RWPE2 (cell line): Measurements from ENCODE around the gene ZC3H15.
A peak's percentile ranks its signal among the peaks of the same experiment; 100 is the strongest.
"Not testable (repeated sequence)": the region's sequence is repeated elsewhere in the genome, so short reads cannot be mapped to it uniquely, and the experiment has no call there.

ENCODE experiments used
- ATAC-seq: fragments of 200-7000 bp; cut with Tn5 transposase; 3 replicates; pipeline ENCODE4 v1.9.1; 2021; ENCODE audit warnings: low read depth
- DNase-seq: peaks from one replicate; pipeline ENCODE4 v3.0.0-alpha.2; 2020; ENCODE audit warnings: low spot score
- H3K27ac ChIP-seq: fragments of 450-650 bp; 2 replicates; pipeline ENCODE4 v1.5.1; 2017; ENCODE audit warnings: mild to moderate bottlenecking; ENCODE audit not compliant: poor library complexity, severe bottlenecking
- H3K27me3 ChIP-seq: fragments of 250-450 bp; sonication (Bioruptor Pico); 2 replicates; pipeline ENCODE4 v1.5.1; 2021; ENCODE audit warnings: mild to moderate bottlenecking, moderate library complexity; ENCODE audit not compliant: insufficient read depth, poor library complexity, severe bottlenecking
- H3K36me3 ChIP-seq: fragments of 250-450 bp; sonication (Bioruptor Pico); 2 replicates; pipeline ENCODE4 v1.5.1; 2020; ENCODE audit warnings: low read depth, mild to moderate bottlenecking, moderate library complexity
- H3K4me1 ChIP-seq: fragments of 250-450 bp; sonication (Bioruptor Pico); 2 replicates; pipeline ENCODE4 v1.5.1; 2021; ENCODE audit warnings: mild to moderate bottlenecking, moderate library complexity; ENCODE audit not compliant: insufficient read depth, poor library complexity, severe bottlenecking
- H3K4me3 ChIP-seq: fragments of 250-450 bp; sonication (Bioruptor Pico); 2 replicates; pipeline ENCODE4 v1.5.1; 2021; ENCODE audit warnings: mild to moderate bottlenecking, moderate library complexity; ENCODE audit not compliant: severe bottlenecking
- H3K9me3 ChIP-seq: fragments of 250-450 bp; sonication (Bioruptor Pico); 2 replicates; pipeline ENCODE4 v1.5.1; 2021; ENCODE audit warnings: mild to moderate bottlenecking, moderate library complexity; ENCODE audit not compliant: severe bottlenecking
- CTCF ChIP-seq: fragments of 450-650 bp; IDR thresholded peaks from one replicate; pipeline ENCODE4 v1.5.1; 2017; ENCODE audit warnings: mild to moderate bottlenecking, moderate library complexity; ENCODE audit not compliant: poor library complexity, severe bottlenecking

The ZC3H15 gene

GRCh38 chr2:186485871-186486650 lies at the start of gene ZC3H15:
TSS of gene ZC3H15 (plus strand) at chr2:186486260. CDS start at chr2:186486383, 123 bp downstream.
- H3K27ac ChIP-seq = peak within 1 kb of the TSS; percentile 77
- H3K9me3 ChIP-seq = no peaks in the 10 kb centered on the region
- H3K36me3 ChIP-seq = peaks cover 22% of the 10 kb centered on the region
- H3K4me3 ChIP-seq = peak within 1 kb of the TSS; percentile 93
- no peaks in the 10 kb centered on the region for H3K27me3 ChIP-seq
- ATAC-seq (peak; percentile 83), DNase-seq (peak; percentile 94)
- no peak for TF ChIP-seq CTCF
- peaks cover 30% of the 10 kb centered on the region for H3K4me1 ChIP-seq

GRCh38 chr2:186437719-186438118 lies 48.3 kb upstream of the ZC3H15 start:
- Histone ChIP-seq H3K27me3 (no peaks in the 10 kb centered on the region), H3K27ac (no peak overlapping the region)
- no peak for TF ChIP-seq CTCF

GRCh38 chr2:186439673-186440095 lies 46.4 kb upstream of the ZC3H15 start:
- not testable (repeated sequence) for H3K27ac ChIP-seq, H3K27me3 ChIP-seq, H3K4me3 ChIP-seq, H3K9me3 ChIP-seq, ATAC-seq, H3K36me3 ChIP-seq, H3K4me1 ChIP-seq, DNase-seq

More at GRCh38 chr2:186437719-186438118, 48.3 kb upstream of the ZC3H15 start:
- DNase-seq (no peak), ATAC-seq (no peak)
- Histone ChIP-seq H3K9me3 (no peaks in the 10 kb centered on the region), H3K36me3 (no peaks in the 10 kb centered on the region), H3K4me3 (no peak overlapping the region), H3K4me1 (no peaks in the 10 kb centered on the region)

GRCh38 chr2:186440506-186440905 lies 45.6 kb upstream of the ZC3H15 start:
- Histone ChIP-seq H3K4me1 (no peaks in the 10 kb centered on the region), H3K27me3 (no peaks in the 10 kb centered on the region), H3K27ac (no peak overlapping the region), H3K36me3 (no peaks in the 10 kb centered on the region), H3K4me3 (no peak overlapping the region), H3K9me3 (no peaks in the 10 kb centered on the region)
- no peak for DNase-seq
- TF ChIP-seq CTCF = no peak
- ATAC-seq = no peak

GRCh38 chr2:186442885-186443284 lies 43.2 kb upstream of the ZC3H15 start:
- DNase-seq (no peak), ATAC-seq (no peak)
- Histone ChIP-seq H3K27ac (no peak overlapping the region), H3K27me3 (no peaks in the 10 kb centered on the region), H3K36me3 (no peaks in the 10 kb centered on the region), H3K4me3 (no peak overlapping the region), H3K4me1 (no peaks in the 10 kb centered on the region), H3K9me3 (no peaks in the 10 kb centered on the region)
- no peak for TF ChIP-seq CTCF
